ENCODE measurements around the gene ALX4. TPM values are rescaled to one million over a fixed set of nuclear protein-coding genes. Genes with fewer than 3 reads are reported as not detected.

Gene ALX4
- total and polyA plus RNA-seq, 9 of the 15 experiments (the other 6 are each of a cell fraction or from before 2014, with no cell fraction given) = 0.07 to 1.2 (median 0.33) TPM

GRCh38 chr11:44333271-44334218, 23.6 kb upstream of the ALX4 start (continued):
- TF ChIP-seq E2F8 (IDR thresholded peaks at IDR 0.05; ENCODE audit: low read depth, partially characterized antibody) (peak; percentile 65), ZNF584 (CRISPR knock-in tag; IDR thresholded peaks at IDR 0.05; ENCODE audit: low read depth) (0 out of 2 replicates have a peak, but pooled peaks have one; percentile 42), ATF4 (CRISPR knock-in tag; IDR thresholded peaks at IDR 0.05) (peak; percentile 82), NEUROD1 (IDR thresholded peaks at IDR 0.05; ENCODE audit: borderline replicate concordance, low read depth, low read length, partially characterized antibody) (peak; percentile 87), GTF2E2 (tag; IDR thresholded peaks at IDR 0.05) (peak; percentile 82; the same call in 1 of the 2 replicates), TRIM28 (IDR thresholded peaks at IDR 0.05) (peak; percentile 56; the same call in 1 of the 2 replicates), ZNF655 (CRISPR knock-in tag; IDR thresholded peaks at IDR 0.05) (no peak), MAZ (CRISPR knock-in tag; conservative IDR thresholded peaks at IDR 0.05 in 1 of 2, IDR thresholded peaks at IDR 0.05 in 1 of 2) (peak in 1 of 2 experiments; percentile 58; a peak in 2 of 4 replicates), ADNP (tag; IDR thresholded peaks at IDR 0.05) (peak; percentile 83; the same call in 1 of the 2 replicates), ZBTB8A (IDR thresholded peaks at IDR 0.05; ENCODE audit: partially characterized antibody) (no peak), ATF3 (IDR thresholded peaks at IDR 0.05) (peak; percentile 99), ATF3 (CRISPR knock-in tag; conservative IDR thresholded peaks at IDR 0.05) (peak; percentile 98), ESRRA (IDR thresholded peaks at IDR 0.05; ENCODE audit: borderline replicate concordance, low read depth) (peak; percentile 97), RAD21 (CRISPR knock-in tag; conservative IDR thresholded peaks at IDR 0.05 in 1 of 2, IDR thresholded peaks at IDR 0.05 in 1 of 2) (peak in 1 of 2 experiments; percentile 35; a peak in 2 of 4 replicates), MYNN (IDR thresholded peaks at IDR 0.05) (peak; percentile 84), MYNN (CRISPR knock-in tag; IDR thresholded peaks at IDR 0.05) (no peak), BRD9 (IDR thresholded peaks at IDR 0.05; ENCODE audit: low read depth, partially characterized antibody) (peak; percentile 77), CBFA2T3 (IDR thresholded peaks at IDR 0.05) (peak; percentile 94), TCF3 (CRISPR knock-in tag; IDR thresholded peaks at IDR 0.05) (peak; percentile 94)
